Stomach (tissue), 4 donors: ENCODE measurements around the gene ICOSLG.
"Not testable (repeated sequence)": the region's sequence is repeated elsewhere in the genome, so short reads cannot be mapped to it uniquely, and the experiment has no call there.

ENCODE experiments used
- CTCF ChIP-seq, 7 experiments: fragments of 450-650 bp in 4 of 7; fragments of 200-600 bp in 3 of 7; sonication (generic) in 3 of 7; IDR thresholded peaks; one replicate each; pipeline ENCODE4 v1.5.1; 2016 to 2019; ENCODE audit warnings: antibody characterized with exemption in 7 of 7, control low read depth in 2 of 7, mild to moderate bottlenecking in 1 of 7
- EP300 ChIP-seq: sonication (generic); formaldehyde crosslinking; IDR thresholded peaks from one replicate; pipeline ENCODE4 v1.6.1; 2017; ENCODE audit warnings: antibody characterized with exemption
- POLR2A ChIP-seq, 4 donors: fragments of 450-650 bp; IDR thresholded peaks; one replicate each; pipeline ENCODE4 v1.6.1; 2016; ENCODE audit warnings: antibody characterized with exemption in 4 of 4, control low read depth in 2 of 4, mild to moderate bottlenecking in 1 of 4, moderate library complexity in 1 of 4

GRCh38 chr21:44247904-44248303, 7.2 kb upstream of the ICOSLG start:
- TF ChIP-seq CTCF (IDR thresholded peaks at IDR 0.05); EP300; POLR2A (IDR thresholded peaks at IDR 0.05): not testable (repeated sequence)
